H1 (cell line): ENCODE results near the gene UTS2B. TPM values are rescaled to one million over a fixed set of nuclear protein-coding genes. Genes with fewer than 3 reads are reported as not detected.

ENCODE experiments used
- HDAC2 ChIP-seq, 2 experiments: fragments of 300-600 bp in 1 of 2; sonication (generic) in 1 of 2; IDR thresholded peaks; 2 replicates each; pipeline ENCODE4 v1.6.1; 2011 to 2012; ENCODE audit warnings: low read depth in 2 of 2, low read length in 2 of 2, mild to moderate bottlenecking in 2 of 2, moderate library complexity in 2 of 2, borderline replicate concordance in 1 of 2, inconsistent platforms in 1 of 2
- JUND ChIP-seq: IDR thresholded peaks from 2 replicates; pipeline ENCODE4 v1.6.1; 2011; ENCODE audit warnings: mild to moderate bottlenecking, improper control_type of control experiment, low read length
- KDM1A ChIP-seq: fragments of 200-600, 300-600 bp; sonication (generic); IDR thresholded peaks from 2 replicates; pipeline ENCODE4 v1.7.1; 2016; ENCODE audit warnings: mild to moderate bottlenecking, low read length, borderline replicate concordance
- POLR2A ChIP-seq, 2 experiments: IDR thresholded peaks; 1 replicate in 1 of 2; 2 replicates in 1 of 2; pipeline ENCODE4 v1.6.1; 2011; ENCODE audit warnings: low read depth in 2 of 2, low read length in 2 of 2, mild to moderate bottlenecking in 2 of 2; ENCODE audit errors: control extremely low read depth in 1 of 2
- SP4 ChIP-seq: IDR thresholded peaks from 2 replicates; pipeline ENCODE4 v1.6.1; 2012; ENCODE audit warnings: low read length, inconsistent platforms
- polyA plus RNA-seq, 7 experiments: library from polyadenylated mRNA; depleted of rRNA in 3 of 7; stranded (reverse) in 5 of 7; unstranded in 2 of 7; fragments of >200 nt in 5 of 7; fragments of 200-250 nt in 2 of 7; gene quantifications; 1 replicate in 5 of 7; 2 replicates in 1 of 7; 4 replicates in 1 of 7; pipeline versions ENCODE4 v1.2.1 to v1.2.3, GENCODE V29; 2011 to 2013; ENCODE audit warnings: missing spikeins in 2 of 7, mixed read lengths in 2 of 7
- total RNA-seq: library from RNA; stranded (reverse); fragmentation: NEBNext Ultra II Directional; extraction: Animal tissue kit (Norgen Biotek cat#: 25700); gene quantifications from 2 replicates; pipeline ENCODE4 v1.2.1, GENCODE V29; 2021
- TF ChIP-seq, protein P1 (sequence below): IDR thresholded peaks from 2 replicates; pipeline ENCODE4 v1.6.1; 2012; ENCODE audit warnings: inconsistent platforms

The UTS2B gene
- total and polyA plus RNA-seq, 2 of the 8 experiments (the other 6 are each of a cell fraction or from before 2014, with no cell fraction given): not detected

DNA sequence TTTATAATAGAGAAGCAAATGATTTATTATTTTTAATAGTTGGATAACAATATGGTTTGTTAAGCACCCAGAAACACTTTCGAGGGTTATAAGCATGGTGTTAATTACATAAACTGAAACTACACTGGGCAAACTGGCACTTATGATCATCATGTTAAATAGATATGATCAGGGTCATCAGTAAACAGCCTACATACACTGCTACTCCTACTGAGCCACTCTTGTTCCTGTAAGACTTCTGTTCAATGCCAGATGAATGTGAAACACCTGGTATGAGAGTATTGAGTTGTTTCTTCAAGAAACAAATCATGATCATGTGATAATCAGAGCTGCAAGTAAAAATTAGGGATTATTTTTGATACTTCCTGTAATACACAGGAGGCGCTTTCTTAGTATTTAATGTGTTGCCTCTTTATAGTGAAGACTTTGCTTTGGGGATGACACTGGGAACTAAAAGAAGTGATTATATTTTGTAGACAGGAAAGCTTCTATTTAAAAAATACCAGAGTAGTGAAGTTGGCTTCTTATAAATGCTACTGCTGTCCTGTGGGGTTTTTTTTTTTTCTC, 32.3 kb upstream of the UTS2B start (continued):
- TF ChIP-seq, protein P1, sequence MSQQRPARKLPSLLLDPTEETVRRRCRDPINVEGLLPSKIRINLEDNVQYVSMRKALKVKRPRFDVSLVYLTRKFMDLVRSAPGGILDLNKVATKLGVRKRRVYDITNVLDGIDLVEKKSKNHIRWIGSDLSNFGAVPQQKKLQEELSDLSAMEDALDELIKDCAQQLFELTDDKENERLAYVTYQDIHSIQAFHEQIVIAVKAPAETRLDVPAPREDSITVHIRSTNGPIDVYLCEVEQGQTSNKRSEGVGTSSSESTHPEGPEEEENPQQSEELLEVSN: no peak
- TF ChIP-seq POLR2A (IDR thresholded peaks at IDR 0.05; ENCODE audit: control extremely low read depth in 1 of 2, low read depth in 2 of 2, low read length in 2 of 2) (no peak), HDAC2 (IDR thresholded peaks at IDR 0.05; ENCODE audit: borderline replicate concordance in 1 of 2, low read depth in 2 of 2, low read length in 2 of 2) (no peak), SP4 (no peak), JUND (no peak), KDM1A (no peak)
